GM21825 (cell line): ENCODE results near the gene CFAP58.

Experiments used
- ATAC-seq: cut with Tn5 transposase; IDR thresholded peaks from one replicate; pipeline ENCODE4 v1.9.1; 2021; ENCODE audit warnings: mild to moderate bottlenecking, moderate library complexity; ENCODE audit not compliant: unreplicated experiment

CFAP58 gene

GRCh38 chr10:104359811-104360210 lies 6.2 kb downstream of the CFAP58 start:
- ATAC-seq, result no peak

DNA sequence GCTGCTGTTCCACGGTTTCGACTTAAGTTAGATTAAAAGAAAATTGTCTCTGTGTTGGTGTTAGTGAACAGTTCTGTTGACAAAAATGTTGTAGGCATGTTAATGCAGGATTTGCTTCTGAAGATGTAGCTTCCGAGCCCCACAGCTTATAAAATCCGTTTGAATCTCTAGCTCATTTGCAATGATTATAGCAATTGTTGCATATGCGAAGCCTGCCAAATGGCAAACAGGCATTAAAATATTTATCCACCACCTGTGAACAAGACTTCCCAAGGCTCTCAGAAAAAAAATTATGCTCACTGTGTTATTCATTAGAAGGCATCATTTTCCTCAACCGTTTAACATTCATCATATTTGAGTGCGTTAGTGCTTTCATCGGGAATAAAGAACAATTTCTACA lies 14.3 kb downstream of the CFAP58 start:
- no peak for ATAC-seq

GRCh38 chr10:104368381-104368780 lies 14.7 kb downstream of the CFAP58 start:
- no peak for ATAC-seq

- ATAC-seq, result no peak
These were observed 18.1 kb downstream of the CFAP58 start for GRCh38 chr10:104371753-104372152.

GRCh38 chr10:104374591-104374990 lies 21.0 kb downstream of the CFAP58 start:
- ATAC-seq, result no peak

DNA sequence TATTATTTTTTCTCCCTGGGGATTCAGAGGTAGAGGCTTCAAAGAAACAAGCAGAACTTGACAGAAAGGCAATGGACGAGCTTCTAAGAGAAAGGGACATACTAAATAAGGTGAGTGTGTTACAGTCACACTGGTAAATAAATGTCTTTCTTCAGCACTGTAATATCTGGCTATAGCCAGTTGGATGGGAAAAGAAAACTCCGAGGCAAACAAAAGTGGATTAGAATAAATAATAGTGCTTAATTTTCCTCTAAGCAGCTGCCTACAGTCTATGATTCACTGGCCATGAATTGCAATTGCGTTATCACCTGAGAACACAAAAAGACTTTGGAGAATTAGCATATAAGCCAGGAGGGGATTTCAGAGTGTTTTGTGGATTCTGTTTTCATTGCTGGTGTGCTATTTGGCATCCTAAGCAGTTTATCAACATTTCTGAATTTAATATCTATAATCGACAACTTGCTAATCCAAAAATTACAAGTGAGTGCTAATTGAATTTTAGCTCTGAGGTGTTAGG lies 23.2 kb downstream of the CFAP58 start:
- ATAC-seq, result no peak

DNA sequence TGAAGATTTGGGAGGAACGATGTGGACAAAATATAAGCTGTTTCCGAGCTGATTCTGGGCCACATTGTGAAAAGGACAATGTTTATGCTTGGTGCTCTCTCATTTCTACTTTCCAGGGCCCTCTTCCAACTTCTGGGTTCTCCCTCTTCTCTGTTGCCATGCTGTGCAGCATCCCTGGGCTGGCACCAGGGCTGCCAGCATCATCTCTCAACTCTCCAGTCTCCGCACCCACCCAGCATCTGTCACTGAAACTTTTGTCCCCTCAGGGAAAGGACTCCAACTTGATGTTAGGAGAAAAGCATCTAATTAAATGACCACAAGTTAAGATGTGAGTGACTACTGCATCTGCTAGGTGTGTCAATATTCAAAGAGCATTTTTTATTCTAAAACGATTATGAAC lies 26.7 kb downstream of the CFAP58 start:
- ATAC-seq, result no peak

- ATAC-seq, result peak; percentile 54
These were observed 33.7 kb downstream of the CFAP58 start for GRCh38 chr10:104387130-104387888.

- no peak for ATAC-seq
These were observed 35.2 kb downstream of the CFAP58 start for GRCh38 chr10:104388830-104389229.

DNA sequence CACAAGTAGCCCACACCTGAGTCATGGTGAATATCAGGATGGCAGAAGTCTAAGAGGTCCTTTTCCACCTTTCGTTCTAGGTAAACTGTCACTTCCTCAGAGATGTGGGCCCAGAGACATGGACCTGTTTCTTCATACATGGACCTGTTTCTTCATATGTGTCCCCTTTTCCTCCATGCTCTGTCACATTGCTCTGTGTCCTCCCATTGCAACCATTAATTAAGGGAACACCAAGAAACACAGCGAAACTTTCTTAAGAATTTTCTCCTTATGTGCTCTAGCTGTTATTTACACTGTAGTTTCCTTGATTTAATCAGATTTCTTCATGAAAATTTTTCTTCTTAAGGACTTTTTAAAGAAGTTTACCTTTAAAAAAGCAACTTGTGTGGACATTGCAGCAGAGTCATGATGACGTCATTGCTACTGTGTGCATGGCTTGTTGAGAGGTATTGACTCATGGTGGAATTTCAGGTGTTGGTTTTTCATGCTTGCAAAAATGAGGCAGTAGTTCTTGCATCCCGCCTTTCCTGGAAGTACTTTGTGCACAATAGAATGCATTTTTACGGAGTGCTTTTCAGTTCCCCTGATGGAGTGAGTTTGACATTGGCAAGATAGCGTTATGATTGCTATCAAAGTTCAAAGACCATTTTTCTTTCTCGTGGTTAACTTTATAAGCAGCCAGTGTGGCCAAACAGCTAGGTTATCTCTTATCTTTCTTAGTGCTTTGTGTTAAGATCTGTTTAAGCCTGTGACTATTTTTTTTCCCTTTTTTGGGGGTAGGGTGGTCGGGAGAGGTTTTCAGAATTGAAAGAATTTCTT lies 37.7 kb downstream of the CFAP58 start:
- no peak for ATAC-seq

DNA sequence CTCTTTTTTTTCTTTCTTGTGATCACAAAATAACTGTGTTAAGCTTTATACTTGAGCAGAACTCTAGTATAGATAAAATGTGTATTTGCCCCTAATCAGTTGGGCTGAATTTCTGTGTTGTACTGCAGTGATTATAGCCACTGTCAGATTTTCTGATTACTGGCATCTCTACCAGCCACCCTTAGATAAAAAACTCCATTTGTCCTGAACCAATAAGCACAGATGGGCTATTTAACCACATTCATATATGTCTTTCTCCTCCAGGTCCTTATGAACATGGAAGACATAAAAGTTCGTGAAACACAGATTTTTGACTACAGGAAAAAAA lies 38.3 kb downstream of the CFAP58 start:
- no peak for ATAC-seq

DNA sequence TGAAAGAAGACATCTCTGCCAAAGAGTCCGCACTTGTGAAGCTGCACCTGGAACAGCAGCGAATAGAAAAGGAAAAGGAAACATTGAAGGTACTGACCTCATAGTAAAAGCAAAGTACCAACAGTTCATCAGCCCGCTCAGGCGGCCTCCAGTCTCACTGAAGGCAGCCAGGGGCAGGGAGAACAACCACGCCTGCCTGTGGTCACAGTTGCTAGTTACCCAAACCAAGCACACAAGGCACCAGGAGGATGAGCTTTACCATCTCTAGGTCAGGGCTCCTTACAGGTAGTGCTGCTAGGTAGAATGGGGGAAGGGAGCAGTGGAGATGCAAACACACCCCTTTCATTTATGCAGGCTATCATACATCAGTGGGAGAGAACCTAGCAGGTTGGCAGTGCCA lies 39.8 kb downstream of the CFAP58 start:
- ATAC-seq, result no peak

- no peak for ATAC-seq
These were observed 42.9 kb downstream of the CFAP58 start for GRCh38 chr10:104396581-104396980.

DNA sequence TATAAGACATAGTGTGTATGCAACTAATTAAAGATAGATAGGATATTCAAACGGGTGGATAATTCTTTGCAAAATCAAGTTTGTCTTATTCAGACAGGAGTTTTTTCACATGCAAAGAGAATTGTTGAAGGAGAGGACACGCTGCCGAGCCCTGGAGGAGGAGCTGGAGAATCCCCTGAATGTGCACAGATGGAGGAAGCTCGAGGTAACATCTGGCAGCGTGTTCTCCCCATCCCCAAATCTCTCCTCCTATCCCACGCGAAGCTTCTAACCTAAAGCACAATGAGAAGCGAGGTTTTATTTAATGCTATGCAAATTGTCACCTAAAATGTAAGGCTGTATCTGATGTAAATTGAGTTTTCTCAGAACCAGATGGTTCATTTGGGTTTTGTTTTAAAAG lies 50.0 kb downstream of the CFAP58 start:
- no peak for ATAC-seq

DNA sequence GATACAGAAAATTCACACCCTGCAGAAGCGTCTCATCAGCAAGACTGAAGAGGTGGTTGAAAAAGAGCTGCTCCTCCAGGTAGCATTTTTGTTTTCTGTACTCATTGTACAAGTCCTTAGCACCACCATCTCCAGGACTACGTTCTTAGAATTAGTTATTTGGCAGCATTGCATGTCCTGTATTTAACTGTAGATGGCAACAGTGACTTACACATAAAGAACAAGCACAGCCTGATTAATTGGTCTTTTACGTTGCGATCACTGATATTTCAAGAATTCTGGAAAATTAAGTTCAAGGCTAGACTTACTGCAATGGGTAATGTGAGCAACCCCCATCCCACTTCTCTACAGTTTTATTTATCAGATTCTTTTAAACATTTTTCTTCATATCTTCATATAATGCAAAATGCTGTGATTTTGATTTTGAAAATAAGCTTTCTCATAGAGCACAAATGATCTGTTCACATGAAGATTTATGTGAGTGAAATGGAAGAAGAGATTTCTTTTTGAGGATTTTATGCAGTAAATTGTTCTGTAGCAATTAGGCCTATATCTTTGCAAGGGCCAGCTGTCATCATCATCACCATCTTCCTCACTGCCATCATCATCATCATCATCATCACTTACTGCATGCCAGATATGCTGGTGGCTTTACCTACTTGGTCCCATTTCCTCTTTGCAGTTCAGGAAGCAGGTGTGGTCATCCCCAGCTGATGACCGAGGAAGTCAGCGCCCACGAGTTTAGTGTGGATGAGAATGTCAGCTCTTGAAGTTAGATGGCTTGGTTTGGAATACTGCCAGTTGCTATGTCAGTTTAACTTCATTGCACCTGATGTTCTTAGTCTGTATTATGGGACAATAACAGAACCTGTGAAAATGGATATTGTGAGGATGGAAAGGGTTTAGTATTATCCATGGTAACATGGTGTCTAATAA lies 53.4 kb downstream of the CFAP58 start:
- no peak for ATAC-seq

- ATAC-seq, result no peak
These were observed 59.9 kb downstream of the CFAP58 start for GRCh38 chr10:104413528-104413927.

DNA sequence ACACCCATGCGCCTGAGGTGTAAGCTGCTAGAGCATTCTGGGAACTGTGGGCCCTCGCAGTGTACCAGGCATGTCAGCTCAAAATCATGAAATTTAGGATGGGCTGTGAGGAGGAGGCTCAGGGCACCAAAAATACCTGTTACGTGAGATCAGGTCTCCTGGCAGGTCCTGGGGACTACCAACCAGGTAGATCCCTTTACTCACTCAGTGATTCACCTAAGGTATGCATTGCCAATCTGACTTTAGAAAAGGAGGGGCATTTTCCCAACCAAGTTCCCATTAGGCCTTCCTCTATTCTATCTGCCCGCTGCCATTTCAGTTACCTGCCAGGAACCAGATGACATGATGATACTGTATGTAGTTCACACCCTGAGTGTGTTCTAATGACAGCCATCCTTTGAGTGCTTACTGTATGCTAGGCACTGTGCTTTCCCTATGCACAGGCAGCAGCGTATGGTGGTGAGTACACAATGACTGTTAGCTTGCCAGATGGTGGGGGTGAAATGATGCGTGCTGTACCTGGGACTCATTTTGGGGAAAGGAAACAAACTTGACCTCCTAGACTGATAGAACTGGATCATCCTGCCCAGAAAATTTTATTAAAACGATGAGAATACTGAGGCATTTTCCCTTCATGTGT lies 62.0 kb downstream of the CFAP58 start:
- ATAC-seq, result no peak

DNA sequence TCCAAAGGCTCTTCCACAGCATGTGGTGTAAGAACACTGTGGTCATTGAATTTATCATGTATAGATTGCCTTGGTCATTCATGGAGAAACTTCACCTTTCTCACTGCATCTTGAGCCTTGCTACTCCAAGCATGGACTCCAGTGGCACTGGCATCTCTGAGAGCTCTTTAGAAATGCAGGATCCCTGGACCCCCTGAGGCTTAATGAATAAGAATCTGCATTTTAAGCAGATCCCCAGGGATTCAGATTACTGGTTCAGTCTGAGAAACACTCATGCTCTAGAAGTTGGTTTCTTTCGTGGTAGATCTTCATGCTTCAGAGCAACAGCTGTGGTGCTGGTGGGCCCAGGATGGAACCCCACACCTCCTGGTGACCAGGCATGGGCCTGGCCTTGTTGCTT lies 63.2 kb downstream of the CFAP58 start:
- no peak for ATAC-seq

GRCh38 chr10:104417637-104418292 lies 64.1 kb downstream of the CFAP58 start:
- no peak for ATAC-seq

DNA sequence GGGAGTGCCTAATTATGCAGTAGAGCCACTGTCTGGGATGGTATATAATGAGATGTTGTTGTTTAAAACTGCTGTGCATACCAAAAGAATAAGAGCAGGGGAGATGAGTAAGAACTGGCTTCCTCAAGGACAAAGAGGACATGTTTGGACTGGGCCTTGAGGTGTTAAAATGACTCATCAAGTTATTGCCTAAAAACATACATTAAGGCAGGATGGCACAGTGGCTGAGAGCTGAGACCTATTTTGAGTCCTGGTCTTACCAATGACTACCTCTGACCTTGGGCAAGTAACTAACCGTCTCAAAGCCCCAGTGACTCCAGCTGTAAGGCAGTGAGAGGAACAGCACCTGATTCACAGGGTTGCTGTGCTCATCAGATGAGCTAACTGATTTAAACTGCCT lies 71.1 kb downstream of the CFAP58 start:
- peak; percentile 92 for ATAC-seq
